Stimulated activated CD4-positive, alpha-beta T cell treated with anti-CD3 and anti-CD28 coated beads, Interleukin-1b, Interleukin-23, amount 100 ng/mL, for 1 hour (primary cell): ENCODE results near the gene NKAIN2.
A peak's percentile ranks its signal among the peaks of the same experiment; 100 is the strongest.

Source experiments
- DNase-seq, 2 donors: peaks; one replicate each; pipeline ENCODE4 v3.0.0-alpha.2; 2020; ENCODE audit warnings: low read depth in 2 of 2

The NKAIN2 gene

DNA sequence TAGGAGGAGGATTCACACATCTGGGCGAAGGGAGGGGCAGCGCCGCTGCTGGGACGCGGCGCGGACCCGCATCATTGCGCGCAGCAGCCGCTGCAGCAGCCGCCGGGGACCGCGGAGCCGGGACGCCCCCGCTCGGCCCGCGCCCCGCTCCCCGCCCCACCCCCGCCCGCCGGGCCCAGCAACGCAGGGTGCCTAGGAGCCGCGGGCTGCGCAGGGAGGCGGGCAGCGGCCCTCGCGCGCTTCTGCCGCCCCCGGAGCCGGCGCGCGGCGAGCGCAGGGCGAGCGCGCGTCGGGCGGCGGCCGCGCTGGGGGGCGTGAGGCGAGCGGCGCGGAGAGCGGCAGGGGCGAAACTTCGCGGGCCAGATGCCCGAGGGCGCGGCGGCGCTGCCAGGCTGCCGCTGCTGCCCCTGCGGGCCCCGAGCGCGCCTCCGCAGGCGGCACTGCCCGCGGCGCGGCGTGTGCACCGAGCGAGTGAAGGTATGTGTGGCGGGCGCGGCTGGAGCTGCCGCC is at the start of gene NKAIN2:
TSS of gene NKAIN2 (plus strand) at position 362 of the 510 bp plus-strand sequence.
- no peak for DNase-seq

DNA sequence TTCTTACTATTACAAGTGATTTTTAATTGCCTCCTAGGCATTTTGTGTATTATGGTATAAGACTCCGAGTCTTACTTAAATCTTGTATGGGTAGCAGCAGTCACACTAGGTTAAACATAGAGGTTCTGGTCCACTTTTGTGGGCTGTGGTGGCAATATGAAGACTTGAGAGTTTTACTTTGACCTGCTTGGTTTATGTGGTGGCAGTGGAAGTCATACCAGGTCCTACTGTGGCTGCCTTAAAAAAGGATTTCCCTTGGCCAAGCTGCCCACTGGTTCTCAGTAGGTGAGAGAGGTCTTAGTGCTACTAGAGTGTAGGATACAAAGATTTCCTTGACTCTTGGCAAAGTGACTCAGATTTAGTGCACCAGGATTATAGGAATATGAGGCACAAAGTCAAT is 44.2 kb upstream of the NKAIN2 start:
- no peak for DNase-seq

DNA sequence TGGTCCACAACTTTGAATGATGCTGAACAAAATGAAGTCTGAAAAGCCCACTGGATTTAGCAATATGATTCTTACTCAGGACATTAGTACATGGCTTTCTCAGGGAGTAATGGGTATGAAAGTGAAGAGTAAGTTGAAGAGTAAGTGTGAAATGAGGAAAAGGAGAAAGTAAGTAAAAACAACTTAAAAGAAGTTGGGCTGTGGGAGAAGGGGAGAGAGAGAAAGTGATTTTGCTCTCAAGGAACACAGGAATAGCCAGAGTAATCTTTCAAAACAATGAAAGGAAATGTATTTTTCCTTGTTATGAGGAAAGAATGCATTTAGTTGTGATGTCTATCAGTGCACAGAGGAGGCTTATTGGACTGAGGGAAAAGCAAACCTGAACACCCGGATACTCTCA is 39.8 kb upstream of the NKAIN2 start:
- no peak for DNase-seq

DNA sequence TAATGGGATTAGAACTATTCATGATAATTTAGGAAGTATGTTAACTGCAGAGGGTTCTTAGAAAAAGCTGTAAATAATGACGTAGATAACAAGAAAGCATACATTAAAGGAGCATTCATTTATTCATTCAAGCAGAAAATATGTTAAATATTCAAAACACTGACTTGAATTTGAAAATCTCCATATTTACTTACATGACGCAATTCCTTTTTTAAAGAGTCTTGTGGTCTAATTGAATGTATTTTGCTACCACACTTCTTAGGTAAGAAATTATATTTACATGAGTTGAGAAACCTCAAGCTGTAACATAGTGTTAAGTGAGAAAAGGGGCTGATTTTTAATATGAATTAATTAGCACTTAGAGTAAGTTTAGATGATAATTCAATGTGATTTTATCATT is 38.9 kb upstream of the NKAIN2 start:
- no peak for DNase-seq

DNA sequence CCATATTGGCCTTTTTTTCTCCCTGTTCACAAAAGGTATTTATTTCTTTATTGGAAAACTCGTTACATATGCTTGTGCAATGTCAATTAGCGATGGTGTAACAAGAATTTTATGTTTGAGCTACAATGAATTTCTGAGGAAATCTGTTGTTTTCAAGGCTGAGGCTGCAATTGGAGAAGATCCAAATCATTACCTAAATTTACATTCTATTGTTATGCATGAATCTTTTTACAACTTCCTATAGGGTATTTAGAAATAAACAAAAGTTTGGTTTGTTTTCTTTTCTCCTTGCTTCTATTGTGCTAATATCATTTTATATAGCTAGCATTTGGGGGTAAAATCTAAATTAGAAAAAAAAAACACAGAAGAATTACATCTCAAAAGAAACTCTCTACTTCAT is 34.7 kb upstream of the NKAIN2 start:
- no peak for DNase-seq

DNA sequence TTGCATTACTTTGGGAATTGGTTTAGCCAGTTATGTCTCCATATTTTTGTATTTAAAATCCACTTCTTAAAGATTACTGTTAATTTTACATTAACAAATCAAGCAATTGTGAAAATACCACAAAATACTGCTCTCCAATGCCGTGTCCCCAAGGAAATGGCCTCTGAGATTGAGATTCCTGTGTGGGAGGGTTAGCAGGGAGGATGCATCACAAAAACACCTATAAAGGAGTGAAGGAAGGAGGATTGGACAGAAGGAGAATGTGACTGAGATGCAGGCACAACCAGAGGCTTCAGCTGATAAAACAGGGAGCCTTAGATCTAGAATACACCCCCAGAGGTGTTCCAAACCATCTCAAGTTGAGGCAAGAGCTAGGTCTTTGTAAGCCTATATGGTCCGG is 34.2 kb upstream of the NKAIN2 start:
- no peak for DNase-seq

DNA sequence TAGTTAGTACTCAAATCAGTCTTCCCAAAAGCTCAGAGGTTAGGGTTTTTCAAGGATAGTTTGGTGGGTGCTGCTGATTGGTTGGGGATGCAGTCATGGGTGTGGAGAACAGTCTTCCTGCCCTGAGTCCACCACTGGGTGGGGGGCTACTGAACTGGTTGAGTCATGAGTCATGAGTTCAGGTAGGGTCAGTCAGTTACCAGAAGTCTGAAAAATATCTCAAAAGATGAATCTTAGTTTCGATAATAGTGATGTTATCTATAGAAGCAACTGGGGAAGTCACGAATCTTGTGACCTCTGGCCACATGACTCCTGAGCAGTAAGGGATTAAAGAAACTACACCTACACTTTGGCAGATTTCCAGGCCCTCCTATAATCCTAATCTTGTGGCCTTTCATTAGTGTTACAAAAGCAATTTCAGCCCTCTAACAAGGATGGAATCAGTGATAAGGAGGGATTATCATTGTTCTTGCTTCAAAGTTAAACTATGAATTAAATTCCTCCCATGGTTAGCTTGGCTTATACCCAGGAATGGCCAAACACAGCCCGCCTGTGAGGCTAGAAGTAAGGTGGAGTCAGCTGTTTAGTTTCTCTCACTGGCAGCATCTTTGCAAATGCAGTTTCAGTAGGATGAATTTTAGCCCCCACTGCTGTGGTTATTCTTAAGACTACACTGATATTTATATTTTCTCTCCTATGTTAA is 33.3 kb upstream of the NKAIN2 start:
- no peak for DNase-seq

DNA sequence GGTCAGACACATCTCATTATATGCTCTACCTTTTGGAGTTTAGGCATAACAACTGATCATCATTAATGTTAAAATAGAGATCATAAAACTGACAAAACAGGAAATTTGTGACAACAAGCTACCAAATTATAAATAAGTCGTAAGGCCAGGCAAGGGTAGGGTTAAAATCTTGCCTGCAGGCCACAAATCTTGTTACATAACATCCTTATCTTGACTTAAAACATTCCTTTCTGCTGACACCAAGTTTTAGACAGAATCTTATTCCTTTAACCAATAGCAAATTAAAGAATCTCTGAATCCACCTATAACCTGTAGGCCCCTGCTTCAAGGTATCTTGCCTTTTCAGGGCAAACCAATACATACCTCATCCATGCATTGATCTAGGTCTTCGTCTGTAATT is 32.5 kb upstream of the NKAIN2 start:
- no peak for DNase-seq

DNA sequence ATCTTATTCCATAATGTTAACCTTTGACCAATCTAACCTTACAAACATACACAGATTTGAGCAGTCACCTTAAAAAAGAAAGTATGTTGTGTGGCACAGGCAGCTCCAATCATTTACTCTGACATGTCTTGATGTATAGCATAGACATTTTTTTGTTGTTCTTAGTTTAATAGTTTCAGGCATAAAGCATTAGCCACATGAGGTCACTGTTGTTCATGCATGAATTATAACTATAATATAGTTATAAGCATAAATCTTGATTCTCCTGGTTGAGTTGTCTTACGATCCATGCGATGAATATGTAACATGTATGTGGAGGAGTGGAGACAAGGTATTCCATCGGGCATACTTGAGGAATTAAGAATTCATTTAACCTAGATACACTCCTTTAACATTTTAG is 26.1 kb upstream of the NKAIN2 start:
- DNase-seq, result no peak

DNA sequence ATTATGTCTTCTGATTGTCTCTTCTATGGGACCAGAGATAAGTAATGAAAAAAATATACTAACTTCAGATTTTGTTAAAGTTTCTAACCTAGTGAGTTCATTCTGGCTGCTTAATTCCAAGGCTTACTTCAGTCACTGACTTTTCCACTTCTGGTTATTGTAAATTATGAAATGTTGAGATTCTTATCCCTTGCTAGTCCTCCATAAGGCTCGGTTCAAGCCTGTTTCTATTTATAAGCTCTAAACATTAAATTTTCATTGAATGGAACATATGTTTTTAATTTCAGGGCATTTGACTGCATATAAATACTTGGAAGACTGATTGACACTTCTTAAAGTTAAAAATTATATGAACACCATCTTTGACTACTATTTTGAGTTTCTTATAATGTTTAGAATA is 23.6 kb upstream of the NKAIN2 start:
- DNase-seq, result no peak

DNA sequence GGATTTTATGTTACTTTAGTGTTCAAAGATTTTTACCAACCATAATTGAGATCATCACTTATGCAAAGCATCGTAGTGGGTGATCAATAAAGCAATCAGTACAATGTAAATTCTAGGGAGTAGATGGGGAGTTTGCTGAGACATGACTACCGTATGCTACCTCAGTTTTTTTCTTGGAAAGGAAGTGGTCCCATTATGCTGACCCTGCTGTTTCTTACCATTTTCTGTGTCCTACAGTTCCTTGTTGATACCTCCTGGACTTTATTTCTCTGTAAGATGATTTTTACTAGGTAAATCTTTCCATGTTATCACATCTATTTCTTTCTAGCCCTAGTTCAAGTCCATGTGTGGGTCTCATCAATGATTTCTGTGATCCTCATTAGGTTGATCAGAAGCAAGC is 19.3 kb upstream of the NKAIN2 start:
- no peak for DNase-seq

DNA sequence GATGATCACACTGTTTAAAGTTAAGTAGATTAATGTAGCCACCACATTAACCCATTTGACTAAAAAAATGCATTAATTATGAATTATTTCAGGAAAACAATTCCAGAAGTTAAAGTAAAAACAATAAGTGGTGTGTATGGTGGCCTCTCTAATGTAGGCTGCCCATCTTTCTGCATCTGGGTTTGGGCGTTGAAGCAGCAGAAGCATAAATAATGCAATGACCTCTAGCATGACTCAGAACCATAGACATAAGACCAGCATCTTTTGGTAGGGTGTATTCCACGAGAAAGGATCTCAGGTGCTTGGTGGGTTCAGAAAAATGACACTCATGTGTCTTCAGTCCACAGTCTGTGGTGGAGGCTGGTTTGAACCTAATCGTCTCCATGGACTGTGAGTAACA is 18.6 kb upstream of the NKAIN2 start:
- DNase-seq, result no peak

DNA sequence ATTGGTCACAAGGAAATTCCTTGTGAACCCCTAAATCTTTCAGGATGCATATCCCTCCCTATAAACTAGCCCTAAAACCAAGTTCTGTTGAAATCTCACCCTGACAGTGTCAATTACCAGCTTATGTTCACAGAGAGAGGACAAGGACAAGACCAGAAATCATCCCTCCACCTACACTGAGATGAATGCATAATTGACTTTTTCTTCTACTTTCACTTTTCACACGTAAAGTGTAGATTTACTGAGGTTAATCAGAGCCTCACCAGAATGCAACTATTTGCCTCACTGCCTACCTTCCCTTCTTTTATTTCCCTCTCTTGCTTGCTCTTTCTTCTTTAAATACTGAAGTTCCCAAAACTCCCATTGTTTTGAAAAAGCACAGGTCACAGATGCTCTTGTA is 15.3 kb upstream of the NKAIN2 start:
- DNase-seq, result no peak

DNA sequence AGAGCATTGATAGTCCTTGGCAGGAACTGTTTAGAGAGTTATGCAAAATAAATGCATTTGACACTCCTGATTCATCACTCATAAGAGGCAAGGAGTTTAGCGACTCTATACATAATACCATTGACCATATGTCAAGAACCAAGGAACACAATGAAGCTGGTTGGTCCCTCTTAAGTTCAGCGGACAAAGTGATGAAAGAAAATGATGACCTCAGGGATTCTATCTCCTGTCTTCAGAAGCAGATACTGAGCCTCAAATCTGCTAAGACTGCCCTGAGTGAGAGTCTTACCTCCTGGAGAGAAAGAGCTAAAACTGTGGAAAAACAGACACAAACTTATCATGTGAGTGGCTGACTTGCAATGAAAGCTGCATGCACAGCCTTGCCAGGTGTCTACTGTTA is 9.5 kb upstream of the NKAIN2 start:
- no peak for DNase-seq

DNA sequence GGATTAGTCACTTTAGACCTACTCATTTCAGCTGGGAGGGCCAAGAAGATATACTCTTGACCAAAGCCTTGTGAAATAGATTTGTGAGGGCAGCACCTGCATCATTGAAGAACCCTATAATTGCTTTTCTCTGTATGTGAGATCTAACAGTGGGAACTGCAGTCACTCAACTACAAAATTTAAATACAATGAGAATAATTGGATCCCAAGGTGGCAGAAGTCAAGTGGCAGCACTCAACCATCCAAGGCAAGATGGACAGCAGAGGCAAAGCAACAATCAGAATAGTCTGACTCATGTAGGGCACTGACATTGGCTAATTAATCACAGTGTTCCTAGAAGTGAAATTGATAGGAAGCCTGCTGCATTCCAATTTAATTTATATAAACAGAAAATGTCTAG is 8.9 kb upstream of the NKAIN2 start:
- no peak for DNase-seq

DNA sequence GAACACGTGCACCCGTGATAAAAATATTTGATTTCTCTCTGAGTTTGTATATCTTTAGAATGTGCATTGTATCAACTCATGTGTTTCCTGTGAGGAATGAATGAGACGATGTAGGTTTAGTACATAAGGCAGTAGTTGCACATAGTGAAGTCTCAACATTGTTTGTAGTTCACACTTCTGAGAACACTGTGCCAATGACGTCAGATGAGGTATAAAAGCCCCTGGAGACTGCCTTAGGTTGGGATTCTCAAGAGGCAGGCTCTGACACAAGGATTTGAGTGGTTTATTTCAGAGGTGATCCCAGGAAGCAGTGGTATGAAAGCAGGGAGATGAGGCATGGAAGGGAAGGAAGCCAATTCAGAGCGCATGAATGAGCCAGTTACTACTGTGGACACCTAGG is 2.6 kb upstream of the NKAIN2 start:
- no peak for DNase-seq

DNA sequence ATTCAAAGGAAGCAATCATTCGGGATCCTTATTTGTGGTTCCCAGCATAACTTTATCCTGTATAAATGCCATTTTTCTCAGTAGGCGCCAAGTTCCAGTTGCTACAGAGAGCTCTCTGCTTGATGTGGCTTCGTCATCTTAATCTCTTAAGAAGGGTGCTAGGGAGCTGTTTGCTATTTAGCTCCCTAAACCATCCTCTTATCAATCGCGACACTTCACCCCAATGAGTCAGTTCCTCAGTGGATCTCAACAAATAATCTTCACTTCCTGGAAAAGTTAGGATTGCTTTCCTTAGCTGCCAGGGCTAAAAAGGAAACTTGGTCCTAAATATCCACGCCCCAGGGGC is 1.3 kb upstream of the NKAIN2 start:
- no peak for DNase-seq

DNA sequence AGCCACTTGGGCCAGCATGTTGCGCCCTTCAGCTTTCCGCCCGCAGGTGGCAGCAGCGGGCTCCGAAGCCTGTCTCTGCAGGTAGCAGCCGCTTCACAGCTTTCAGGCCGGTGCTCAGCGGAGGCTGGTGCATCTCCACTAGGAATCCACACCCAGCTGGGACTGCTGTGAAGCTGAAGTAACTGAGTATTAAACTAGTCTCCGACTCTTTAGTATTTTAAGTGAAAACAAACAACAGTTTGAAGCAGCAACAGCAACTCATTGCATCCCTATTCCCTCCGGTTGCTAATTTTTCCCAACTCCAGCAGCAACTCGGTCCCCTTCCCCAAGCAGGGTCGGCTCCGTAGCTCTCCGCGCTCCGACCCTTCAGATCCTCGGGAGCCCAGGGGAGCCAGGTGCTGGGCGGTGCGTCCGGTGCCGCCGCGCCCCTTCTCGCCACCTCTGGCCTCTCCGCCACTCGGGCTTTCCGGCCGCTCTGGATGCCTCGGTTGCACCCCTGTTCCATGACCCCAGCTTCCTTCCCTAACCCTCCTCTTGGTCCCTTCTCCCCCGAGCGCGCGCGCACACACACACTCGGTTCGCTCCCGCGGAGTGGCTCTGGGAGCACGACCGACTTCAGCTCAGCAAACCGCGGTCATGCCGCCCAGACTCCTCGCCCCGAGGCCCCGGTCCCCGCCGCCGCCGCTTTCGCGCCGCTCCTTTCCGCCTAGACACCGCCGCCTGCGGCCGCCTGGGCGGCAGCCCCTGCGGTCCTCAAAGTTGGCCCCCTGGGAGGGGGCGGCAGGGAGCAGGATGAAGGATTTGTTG is 765 bp upstream of the NKAIN2 start:
- peak in 1 of 2 donors; percentile 29 for DNase-seq

DNA sequence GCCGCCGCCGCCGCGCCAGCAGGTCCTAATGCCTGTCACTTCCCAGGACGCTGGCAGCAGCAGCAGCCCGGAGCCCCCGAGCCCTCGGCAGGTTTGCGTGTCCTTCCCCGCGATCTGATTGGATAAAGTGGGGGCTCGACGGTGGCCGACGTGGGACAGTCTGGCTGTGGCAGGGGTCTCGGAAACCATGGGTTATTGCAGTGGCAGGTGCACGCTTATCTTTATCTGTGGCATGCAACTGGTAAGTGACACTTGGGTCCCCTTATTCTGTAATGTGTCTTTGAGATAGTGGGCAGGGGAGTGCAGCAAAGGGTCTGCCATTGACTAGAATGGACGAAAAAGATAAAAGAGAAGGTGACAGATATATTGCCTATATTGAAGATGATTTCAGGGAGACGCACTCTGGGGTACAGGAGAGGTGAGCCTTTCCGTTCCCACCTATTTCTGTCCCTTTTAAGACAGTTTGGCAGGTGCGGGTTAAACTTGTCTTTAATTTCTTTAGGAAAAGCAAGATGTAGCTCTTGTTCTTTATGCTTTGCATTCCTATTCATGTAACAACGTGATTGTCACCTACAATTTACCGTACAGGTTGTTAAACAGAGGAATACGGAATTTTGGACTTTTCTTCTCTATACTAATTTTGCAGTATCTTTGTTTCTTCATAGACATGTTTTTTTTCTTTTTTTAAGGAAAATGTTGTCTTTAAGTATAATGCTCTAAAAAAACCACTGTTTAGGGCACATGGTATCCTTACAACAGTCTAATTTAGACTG is 535 bp downstream of the NKAIN2 start:
- DNase-seq, result no peak

DNA sequence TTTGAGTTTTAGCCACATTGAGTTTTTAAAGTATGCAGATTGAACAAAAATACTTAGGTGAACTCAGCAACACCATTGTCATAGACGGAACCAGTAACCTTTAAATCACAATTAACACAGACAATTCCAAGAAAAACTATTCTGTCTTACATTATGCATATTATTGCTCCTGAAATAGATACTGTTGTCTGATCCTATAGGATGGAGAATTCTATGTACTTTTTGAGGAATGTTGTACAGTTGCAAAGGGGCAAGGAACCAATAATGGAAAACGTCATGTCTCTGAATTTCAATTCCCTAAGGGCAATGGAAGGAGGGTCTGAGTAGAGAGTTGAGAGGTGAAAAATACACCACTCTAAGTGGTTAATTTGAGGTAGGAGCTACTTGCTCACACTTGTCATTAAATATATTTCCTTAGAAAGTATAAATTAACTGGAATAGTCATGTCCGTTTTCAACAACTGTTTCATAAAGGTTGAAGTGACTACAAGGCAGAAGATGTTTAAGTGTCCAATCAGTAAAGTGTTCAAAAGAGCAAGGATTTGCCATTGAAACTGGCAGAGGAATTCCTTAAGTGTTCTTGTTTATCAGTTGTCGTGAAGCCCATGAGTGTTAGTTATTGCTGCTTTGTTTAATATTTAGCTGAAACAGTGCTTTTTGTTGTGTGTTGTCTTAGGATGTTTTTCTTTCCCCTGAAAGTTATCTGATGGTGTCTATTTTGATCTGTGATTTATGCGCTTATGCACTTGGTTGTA is 1.3 kb downstream of the NKAIN2 start:
- DNase-seq, result no peak

DNA sequence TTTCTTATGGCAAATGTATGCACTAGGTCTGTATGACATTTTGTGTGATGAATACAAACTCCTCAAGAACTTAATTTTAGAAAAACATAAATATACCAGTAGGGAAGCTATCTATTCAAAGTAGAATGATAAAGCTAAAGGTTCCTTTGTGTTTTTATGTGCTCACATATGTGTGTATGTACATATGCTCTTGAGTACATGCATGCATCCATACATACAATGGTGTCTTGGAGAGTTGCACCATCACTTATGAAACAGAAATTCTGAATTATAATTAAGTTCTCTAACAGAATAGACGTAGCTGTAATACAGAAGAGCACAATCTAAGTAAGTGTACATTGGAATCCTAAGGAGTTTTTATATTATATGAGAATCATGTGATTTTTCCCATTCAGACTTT is 2.3 kb downstream of the NKAIN2 start:
- DNase-seq, result no peak

DNA sequence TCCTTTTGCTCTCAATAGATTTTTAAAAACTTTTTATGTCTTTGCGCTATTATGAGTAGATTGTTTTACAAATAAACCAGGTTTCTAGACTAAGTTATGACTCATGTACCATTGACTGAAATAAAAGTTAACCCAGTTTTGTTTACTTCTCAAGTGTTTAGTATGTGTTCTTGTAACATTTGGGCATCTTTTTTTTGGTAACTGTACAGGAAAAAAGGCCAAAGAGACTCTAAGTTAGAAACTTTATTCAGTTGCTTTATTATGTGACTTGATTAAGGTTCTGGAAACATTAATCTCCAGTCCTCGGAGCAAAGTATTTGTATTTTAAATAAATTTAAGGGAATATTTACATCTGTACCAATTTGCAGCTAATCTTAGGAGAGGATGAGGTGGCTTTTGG is 2.9 kb downstream of the NKAIN2 start:
- DNase-seq, result no peak
